Dermis microvascular lymphatic vessel endothelial cell (primary cell): Measurements from ENCODE around the gene SORL1-AS1. TPM values are rescaled to one million over a fixed set of nuclear protein-coding genes. Genes with fewer than 3 reads are reported as not detected.

Source experiments
- DNase-seq, 2 donors: peaks; one replicate each; pipeline versions ENCODE4 v3.0.0 to v3.0.0-alpha.2; 2010; ENCODE audit warnings: low read depth in 2 of 2
- total RNA-seq: library from RNA; depleted of rRNA; stranded (reverse); fragments of >200 nt; gene quantifications from 2 replicates; pipeline ENCODE4 v1.2.1, GENCODE V29; 2014

The SORL1-AS1 gene

GRCh38 chr11:121391914-121392313, 60.9 kb downstream of the SORL1-AS1 start:
- no peak for DNase-seq

GRCh38 chr11:121389651-121390050, 63.1 kb downstream of the SORL1-AS1 start:
- no peak for DNase-seq

Other genes with a start within 250 kb of the SORL1-AS1 start
- gene SC5D, start 160.2 kb downstream of the SORL1-AS1 start, total RNA-seq = 31.7 and 37.5 TPM in 2 replicates
- under 0.01 and 0.13 TPM in 2 replicates for gene SORL1, start 653 bp downstream of the SORL1-AS1 start, total RNA-seq